ENCODE results near the gene BCAS3. TPM values are rescaled to one million over a fixed set of nuclear protein-coding genes. Genes with fewer than 3 reads are reported as not detected.
"Not testable (repeated sequence)": the region's sequence is repeated elsewhere in the genome, so short reads cannot be mapped to it uniquely, and the experiment has no call there.

The BCAS3 gene
- total and polyA plus RNA-seq, 4 experiments from 2014 or later: 27.0 to 45.2 (median 41.2) TPM

- intact Hi-C loops (cut with micrococcal nuclease): no loop called here
- Histone ChIP-seq H3K9me3 (ENCODE audit: control insufficient read depth in 1 of 2, low read length in 2 of 2) (no peaks in the 10 kb centered on the region), H3K4me3 (ENCODE audit: low read length in 2 of 2) (no peak overlapping the region), H3K27me3 (ENCODE audit: insufficient read depth, low read length) (no peaks in the 10 kb centered on the region), H3K36me3 (ENCODE audit: insufficient read depth, low read length) (no peaks in the 10 kb centered on the region), H3K4me1 (ENCODE audit: insufficient read depth, low read length) (no peaks in the 10 kb centered on the region), H3K27ac (ENCODE audit: low read depth, low read length) (no peak overlapping the region)
- peaks cover 0 to 1% (median 0%) of the 10 kb centered on the region in 4 donors for H3K4me1 Mint-ChIP-seq
- ChIA-PET POLR2A (ENCODE audit: partially characterized antibody) (no interaction called here), CTCF (ENCODE audit: partially characterized antibody) (no interaction called here)
- peaks cover 37 to 52% of the 10 kb centered on the region in 2 donors for H3K36me3 Mint-ChIP-seq
- peaks cover 0 to 27% (median 22%) of the 10 kb centered on the region in 8 donors for H3K9me3 Mint-ChIP-seq
- DNase-seq: no peak
- no peaks in the 10 kb centered on the region for H3K27me3 Mint-ChIP-seq
- no peak overlapping the region for H3K4me3 Mint-ChIP-seq
- no peak overlapping the region for H3K27ac Mint-ChIP-seq
Measured at GRCh38 chr17:60757437-60757836, 79.8 kb downstream of the BCAS3 start.

- POLR2A ChIA-PET (ENCODE audit: partially characterized antibody): no interaction called here
- Histone ChIP-seq H3K4me3 (ENCODE audit: low read length in 2 of 2) (no peak overlapping the region), H3K36me3 (ENCODE audit: insufficient read depth, low read length) (no peaks in the 10 kb centered on the region), H3K27me3 (ENCODE audit: insufficient read depth, low read length) (no peaks in the 10 kb centered on the region), H3K4me1 (ENCODE audit: insufficient read depth, low read length) (no peaks in the 10 kb centered on the region), H3K9me3 (ENCODE audit: control insufficient read depth in 1 of 2, low read length in 2 of 2) (no peaks in the 10 kb centered on the region), H3K27ac (ENCODE audit: low read depth, low read length) (no peak overlapping the region)
- Mint-ChIP-seq H3K27ac (no peak overlapping the region), H3K4me1 (peaks cover 0 to 6% (median 3%) of the 10 kb centered on the region in 4 donors), H3K36me3 (peaks cover 50 to 60% of the 10 kb centered on the region in 2 donors), H3K9me3 (peaks cover 3 to 46% (median 36%) of the 10 kb centered on the region in 8 donors), H3K27me3 (no peaks in the 10 kb centered on the region), H3K4me3 (no peak overlapping the region)
- DNase-seq: no peak
- intact Hi-C loops (cut with micrococcal nuclease): no loop called here
- CTCF ChIA-PET (ENCODE audit: partially characterized antibody): interaction anchor here (0.9 kb wide), 1 partner anchor 39 kb away, joined by 3 read pairs; no protein-coding TSS in a partner anchor
Measured at GRCh38 chr17:60759756-60760155, 82.1 kb downstream of the BCAS3 start.

GRCh38 chr17:60761301-60761700 lies 83.7 kb downstream of the BCAS3 start:
- H3K9me3 ChIP-seq (ENCODE audit: control insufficient read depth in 1 of 2, low read length in 2 of 2); intact Hi-C loops (cut with micrococcal nuclease); POLR2A ChIA-PET (ENCODE audit: partially characterized antibody): not testable (repeated sequence)

GRCh38 chr17:60766778-60767190 lies 89.1 kb downstream of the BCAS3 start:
- peaks cover 21 to 42% (median 29%) of the 10 kb centered on the region in 4 donors for H3K4me1 Mint-ChIP-seq
- ChIA-PET POLR2A (ENCODE audit: partially characterized antibody) (no interaction called here), CTCF (ENCODE audit: partially characterized antibody) (no interaction called here)
- Histone ChIP-seq H3K27me3 (ENCODE audit: insufficient read depth, low read length) (no peaks in the 10 kb centered on the region), H3K27ac (ENCODE audit: low read depth, low read length) (no peak overlapping the region), H3K9me3 (ENCODE audit: control insufficient read depth in 1 of 2, low read length in 2 of 2) (no peaks in the 10 kb centered on the region), H3K4me3 (ENCODE audit: low read length in 2 of 2) (no peak overlapping the region), H3K4me1 (ENCODE audit: insufficient read depth, low read length) (peaks cover 24% of the 10 kb centered on the region), H3K36me3 (ENCODE audit: insufficient read depth, low read length) (no peaks in the 10 kb centered on the region)
- DNase-seq: peak in 4 of 5 donors; percentile 5 to 22 (median 8)
- peaks cover 43 to 60% of the 10 kb centered on the region in 2 donors for H3K36me3 Mint-ChIP-seq
- H3K9me3 Mint-ChIP-seq: peaks cover 0 to 49% (median 34%) of the 10 kb centered on the region in 8 donors
- H3K4me3 Mint-ChIP-seq: peak overlapping the region in 6 of 8 donors; percentile 16 to 51 (median 36)
- H3K27ac Mint-ChIP-seq: no peak overlapping the region
- intact Hi-C loops (cut with micrococcal nuclease): no loop called here
- no peaks in the 10 kb centered on the region for H3K27me3 Mint-ChIP-seq

More at GRCh38 chr17:60761301-60761700, 83.7 kb downstream of the BCAS3 start:
- H3K27ac ChIP-seq (ENCODE audit: low read depth, low read length); H3K4me1 ChIP-seq (ENCODE audit: insufficient read depth, low read length); H3K4me3 ChIP-seq (ENCODE audit: low read length in 2 of 2); H3K27me3 Mint-ChIP-seq; CTCF ChIA-PET (ENCODE audit: partially characterized antibody); DNase-seq; H3K27ac Mint-ChIP-seq; H3K27me3 ChIP-seq (ENCODE audit: insufficient read depth, low read length); H3K4me3 Mint-ChIP-seq; H3K36me3 ChIP-seq (ENCODE audit: insufficient read depth, low read length): not testable (repeated sequence)
- Mint-ChIP-seq H3K9me3 (peaks cover 3 to 61% (median 48%) of the 10 kb centered on the region in 8 donors), H3K4me1 (peaks cover 10 to 18% (median 12%) of the 10 kb centered on the region in 4 donors), H3K36me3 (peaks cover 60 to 73% of the 10 kb centered on the region in 2 donors)

GRCh38 chr17:60767744-60768308 lies 90.2 kb downstream of the BCAS3 start:
- H3K9me3 Mint-ChIP-seq: peaks cover 0 to 39% (median 27%) of the 10 kb centered on the region in 8 donors
- intact Hi-C loops (cut with micrococcal nuclease): no loop called here
- peaks cover 24% of the 10 kb centered on the region for H3K4me1 ChIP-seq (ENCODE audit: insufficient read depth, low read length)
- no peaks in the 10 kb centered on the region for H3K27me3 Mint-ChIP-seq
- no peaks in the 10 kb centered on the region for H3K9me3 ChIP-seq (ENCODE audit: control insufficient read depth in 1 of 2, low read length in 2 of 2)
- H3K4me3 ChIP-seq (ENCODE audit: low read length in 2 of 2): no peak overlapping the region
- CTCF ChIA-PET (ENCODE audit: partially characterized antibody): no interaction called here
- no peak for DNase-seq
- peak overlapping the region in 2 of 7 donors; percentile 2 to 19 for H3K27ac Mint-ChIP-seq
- H3K27ac ChIP-seq (ENCODE audit: low read depth, low read length): no peak overlapping the region
- no peaks in the 10 kb centered on the region for H3K36me3 ChIP-seq (ENCODE audit: insufficient read depth, low read length)
- peaks cover 37 to 50% of the 10 kb centered on the region in 2 donors for H3K36me3 Mint-ChIP-seq
- peaks cover 21 to 42% (median 29%) of the 10 kb centered on the region in 4 donors for H3K4me1 Mint-ChIP-seq
- H3K27me3 ChIP-seq (ENCODE audit: insufficient read depth, low read length): no peaks in the 10 kb centered on the region
- peak overlapping the region in 3 of 8 donors; percentile 8 to 46 (median 36) for H3K4me3 Mint-ChIP-seq
- POLR2A ChIA-PET (ENCODE audit: partially characterized antibody): no interaction called here

- no peak overlapping the region for H3K27ac ChIP-seq (ENCODE audit: low read depth, low read length)
- CTCF ChIA-PET (ENCODE audit: partially characterized antibody): no interaction called here
- H3K4me1 Mint-ChIP-seq: peaks cover 21 to 43% (median 29%) of the 10 kb centered on the region in 4 donors
- intact Hi-C loops (cut with micrococcal nuclease): no loop called here
- H3K4me3 Mint-ChIP-seq: no peak overlapping the region
- POLR2A ChIA-PET (ENCODE audit: partially characterized antibody): no interaction called here
- peaks cover 26 to 37% of the 10 kb centered on the region in 2 donors for H3K36me3 Mint-ChIP-seq
- no peaks in the 10 kb centered on the region for H3K9me3 ChIP-seq (ENCODE audit: control insufficient read depth in 1 of 2, low read length in 2 of 2)
- H3K27me3 ChIP-seq (ENCODE audit: insufficient read depth, low read length): no peaks in the 10 kb centered on the region
- no peak for DNase-seq
- no peak overlapping the region for H3K27ac Mint-ChIP-seq
- H3K27me3 Mint-ChIP-seq: no peaks in the 10 kb centered on the region
- H3K9me3 Mint-ChIP-seq: peaks cover 0 to 27% (median 18%) of the 10 kb centered on the region in 8 donors
- no peak overlapping the region for H3K4me3 ChIP-seq (ENCODE audit: low read length in 2 of 2)
- no peaks in the 10 kb centered on the region for H3K36me3 ChIP-seq (ENCODE audit: insufficient read depth, low read length)
- H3K4me1 ChIP-seq (ENCODE audit: insufficient read depth, low read length): peaks cover 24% of the 10 kb centered on the region
Measured at GRCh38 chr17:60769327-60769726, 91.7 kb downstream of the BCAS3 start.

- POLR2A ChIA-PET (ENCODE audit: partially characterized antibody): no interaction called here
- intact Hi-C loops (cut with micrococcal nuclease): no loop called here
- peaks cover 21% of the 10 kb centered on the region for H3K4me1 ChIP-seq (ENCODE audit: insufficient read depth, low read length)
- Mint-ChIP-seq H3K4me1 (peaks cover 15 to 32% (median 21%) of the 10 kb centered on the region in 4 donors), H3K27me3 (no peaks in the 10 kb centered on the region), H3K27ac (no peak overlapping the region), H3K36me3 (peaks cover 14 to 27% of the 10 kb centered on the region in 2 donors), H3K4me3 (no peak overlapping the region), H3K9me3 (peaks cover 0 to 14% (median 5%) of the 10 kb centered on the region in 8 donors)
- H3K36me3 ChIP-seq (ENCODE audit: insufficient read depth, low read length): no peaks in the 10 kb centered on the region
- no peak for DNase-seq
- H3K4me3 ChIP-seq (ENCODE audit: low read length in 2 of 2): no peak overlapping the region
- H3K27ac ChIP-seq (ENCODE audit: low read depth, low read length): no peak overlapping the region
- no peaks in the 10 kb centered on the region for H3K9me3 ChIP-seq (ENCODE audit: control insufficient read depth in 1 of 2, low read length in 2 of 2)
- no peaks in the 10 kb centered on the region for H3K27me3 ChIP-seq (ENCODE audit: insufficient read depth, low read length)
- CTCF ChIA-PET (ENCODE audit: partially characterized antibody): interaction anchor here (1.2 kb wide), 1 partner anchor 50 kb away, joined by 3 read pairs; no protein-coding TSS in a partner anchor
Measured at GRCh38 chr17:60770946-60771422, 93.3 kb downstream of the BCAS3 start.
